Fibroblast of peridontal ligament (primary cell): Measurements from ENCODE around the gene FOLR1.

Source experiments
- DNase-seq: peaks from one replicate; pipeline ENCODE4 v3.0.0-alpha.2; 2010; ENCODE audit errors: extremely low read depth

FOLR1 gene

GRCh38 chr11:72223615-72224563, 31.9 kb downstream of the FOLR1 start:
- DNase-seq = peak; percentile 46

DNA sequence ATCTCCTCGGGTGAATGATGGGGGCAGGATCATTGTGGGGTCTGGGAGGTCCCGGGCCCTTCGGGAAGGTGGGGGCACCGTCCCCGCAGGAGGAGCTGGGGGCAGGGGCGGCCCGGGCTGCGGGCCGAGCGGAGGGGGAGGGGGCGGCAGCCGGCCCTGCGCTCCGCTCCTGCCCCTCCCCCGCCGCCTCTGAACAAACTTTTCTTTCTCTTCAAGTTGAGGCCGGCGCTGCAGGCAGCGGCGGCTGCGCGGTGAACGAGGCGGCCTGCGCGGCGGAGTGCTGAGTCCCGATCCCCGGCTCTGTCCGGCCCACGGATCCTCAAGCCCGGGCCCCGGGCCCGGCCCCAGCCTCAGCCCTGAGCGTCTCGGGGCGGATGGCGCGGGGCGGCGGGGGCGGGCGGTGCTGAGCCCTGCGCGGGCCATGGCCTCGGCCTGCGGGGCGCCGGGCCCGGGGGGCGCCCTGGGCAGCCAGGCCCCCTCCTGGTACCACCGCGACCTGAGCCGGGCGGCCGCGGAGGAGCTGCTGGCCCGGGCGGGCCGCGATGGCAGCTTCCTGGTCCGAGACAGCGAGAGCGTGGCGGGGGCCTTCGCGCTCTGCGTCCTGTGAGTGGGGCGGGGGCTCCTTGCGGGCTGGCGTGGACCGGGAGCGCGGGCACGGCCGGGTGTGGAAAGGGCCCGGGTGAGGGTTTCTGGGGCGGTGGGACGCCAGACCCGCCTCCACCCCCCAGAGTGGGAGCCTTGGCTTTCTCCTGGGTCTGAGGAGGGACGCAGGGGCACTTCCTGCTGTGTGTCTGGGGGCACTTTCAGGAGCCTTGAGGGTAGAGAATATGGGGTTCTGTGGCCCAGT, 32.8 kb downstream of the FOLR1 start, which contains the start of gene INPPL1:
INPPL1 (plus strand) TSS at position 204 of the 847 bp plus-strand sequence; CDS start at position 422, 218 bp downstream.
- DNase-seq = peak; percentile 20

- no peak for DNase-seq
Measured at GRCh38 chr11:72225411-72225951, 33.5 kb downstream of the FOLR1 start.

GRCh38 chr11:72226701-72227100, 34.8 kb downstream of the FOLR1 start:
- no peak for DNase-seq

DNA sequence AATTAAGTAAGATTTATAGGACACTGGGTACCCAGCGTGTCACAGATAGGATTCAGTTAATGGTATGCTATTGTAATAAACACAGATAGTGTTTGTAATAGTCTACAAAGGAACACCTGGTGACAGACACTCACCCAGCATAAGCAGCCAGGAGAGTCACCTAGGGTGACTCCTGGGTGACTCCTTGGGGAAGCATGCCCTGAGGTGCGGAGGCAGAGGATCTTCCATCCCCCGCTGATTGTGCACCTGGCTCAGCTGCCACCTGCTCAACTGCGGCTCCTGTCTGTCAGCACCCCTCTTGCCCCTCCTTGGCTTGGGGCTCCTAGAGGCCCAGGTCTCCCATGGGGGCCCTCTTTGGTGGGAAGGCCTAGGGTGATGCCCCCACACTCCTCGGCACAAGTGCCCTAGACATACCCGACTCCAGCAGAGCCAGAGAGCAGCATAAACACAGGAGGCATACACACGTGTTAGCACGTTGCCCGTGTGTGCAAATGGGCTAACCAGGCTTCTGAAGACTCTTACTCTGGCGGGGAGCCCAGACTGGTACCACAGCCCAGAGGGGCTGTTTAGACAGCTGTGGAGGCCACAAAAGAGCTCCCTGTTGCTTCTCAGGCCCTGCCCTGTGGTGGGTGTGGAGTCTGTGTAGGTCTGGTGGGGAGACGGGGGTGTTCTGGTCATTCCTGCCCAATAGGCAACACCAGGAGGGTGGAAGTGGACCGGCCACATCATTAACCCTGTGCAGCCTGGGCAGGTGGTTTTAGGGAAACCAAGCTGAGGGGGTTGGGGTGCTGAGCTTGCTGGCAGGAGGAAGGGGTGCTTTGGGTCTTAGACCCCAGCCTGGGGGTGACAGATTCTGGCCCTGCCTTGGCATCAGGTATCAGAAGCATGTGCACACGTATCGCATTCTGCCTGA, 35.6 kb downstream of the FOLR1 start:
- DNase-seq = peak; percentile 54

GRCh38 chr11:72228229-72228843, 36.4 kb downstream of the FOLR1 start:
- DNase-seq = no peak

GRCh38 chr11:72228844-72229231, 36.9 kb downstream of the FOLR1 start:
- DNase-seq = no peak

- DNase-seq = no peak
Measured at GRCh38 chr11:72229336-72229924, 37.5 kb downstream of the FOLR1 start.

DNA sequence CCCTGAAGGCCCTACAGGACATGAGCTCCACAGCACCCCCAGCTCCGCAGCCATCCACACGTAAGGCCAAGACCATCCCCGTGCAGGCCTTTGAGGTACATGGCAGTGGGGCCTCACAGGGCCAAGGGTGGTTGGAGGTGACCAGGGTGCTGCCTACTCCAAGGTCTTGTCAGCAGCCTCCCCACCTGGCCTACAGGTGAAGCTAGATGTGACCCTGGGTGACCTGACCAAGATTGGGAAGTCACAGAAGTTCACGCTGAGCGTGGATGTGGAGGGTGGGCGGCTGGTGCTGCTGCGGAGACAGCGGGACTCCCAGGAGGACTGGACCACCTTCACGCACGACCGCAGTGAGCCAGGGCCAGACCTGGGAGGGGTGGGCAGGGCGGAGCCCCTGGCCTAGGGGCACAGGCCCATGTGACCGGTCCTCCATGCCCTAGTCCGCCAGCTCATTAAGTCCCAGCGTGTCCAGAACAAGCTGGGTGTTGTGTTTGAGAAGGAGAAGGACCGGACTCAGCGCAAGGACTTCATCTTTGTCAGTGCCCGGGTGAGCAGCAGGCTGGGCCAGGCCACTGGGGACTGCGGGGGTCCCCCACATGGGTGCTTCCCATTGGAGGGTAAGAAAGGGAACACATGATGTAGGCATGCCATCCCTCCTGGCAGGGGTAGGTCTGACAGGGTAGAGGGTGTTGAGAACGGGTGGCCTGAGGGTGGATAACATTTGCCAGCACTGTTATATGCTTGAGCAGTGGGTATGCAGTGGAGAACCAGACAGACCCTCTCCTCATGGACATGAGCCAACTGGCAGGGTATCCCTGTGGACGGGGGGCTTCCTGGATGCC, 38.2 kb downstream of the FOLR1 start:
- no peak for DNase-seq

DNA sequence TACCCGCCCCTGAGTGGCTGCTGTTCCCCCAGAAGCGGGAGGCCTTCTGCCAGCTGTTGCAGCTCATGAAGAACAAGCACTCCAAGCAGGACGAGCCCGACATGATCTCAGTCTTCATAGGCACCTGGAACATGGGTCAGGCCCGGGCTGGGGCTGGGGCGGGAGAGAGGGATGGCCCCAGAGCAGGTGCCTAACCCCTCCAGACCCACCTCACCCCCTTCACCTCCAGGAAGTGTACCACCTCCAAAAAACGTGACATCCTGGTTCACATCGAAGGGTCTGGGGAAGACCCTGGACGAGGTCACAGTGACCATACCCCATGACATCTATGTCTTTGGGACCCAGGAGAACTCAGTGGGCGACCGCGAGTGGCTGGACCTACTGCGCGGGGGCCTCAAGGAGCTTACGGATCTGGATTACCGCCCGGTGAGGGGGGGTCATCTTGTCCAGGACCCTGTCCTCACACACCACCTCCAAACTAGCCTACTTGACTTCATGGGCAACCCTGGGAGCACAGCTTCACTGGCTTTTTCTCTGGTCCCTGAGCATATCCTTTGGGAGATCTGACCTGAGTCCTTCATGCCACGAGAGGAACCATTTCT, 38.9 kb downstream of the FOLR1 start:
- DNase-seq = no peak

GRCh38 chr11:72231396-72232259, 39.7 kb downstream of the FOLR1 start:
- no peak for DNase-seq

DNA sequence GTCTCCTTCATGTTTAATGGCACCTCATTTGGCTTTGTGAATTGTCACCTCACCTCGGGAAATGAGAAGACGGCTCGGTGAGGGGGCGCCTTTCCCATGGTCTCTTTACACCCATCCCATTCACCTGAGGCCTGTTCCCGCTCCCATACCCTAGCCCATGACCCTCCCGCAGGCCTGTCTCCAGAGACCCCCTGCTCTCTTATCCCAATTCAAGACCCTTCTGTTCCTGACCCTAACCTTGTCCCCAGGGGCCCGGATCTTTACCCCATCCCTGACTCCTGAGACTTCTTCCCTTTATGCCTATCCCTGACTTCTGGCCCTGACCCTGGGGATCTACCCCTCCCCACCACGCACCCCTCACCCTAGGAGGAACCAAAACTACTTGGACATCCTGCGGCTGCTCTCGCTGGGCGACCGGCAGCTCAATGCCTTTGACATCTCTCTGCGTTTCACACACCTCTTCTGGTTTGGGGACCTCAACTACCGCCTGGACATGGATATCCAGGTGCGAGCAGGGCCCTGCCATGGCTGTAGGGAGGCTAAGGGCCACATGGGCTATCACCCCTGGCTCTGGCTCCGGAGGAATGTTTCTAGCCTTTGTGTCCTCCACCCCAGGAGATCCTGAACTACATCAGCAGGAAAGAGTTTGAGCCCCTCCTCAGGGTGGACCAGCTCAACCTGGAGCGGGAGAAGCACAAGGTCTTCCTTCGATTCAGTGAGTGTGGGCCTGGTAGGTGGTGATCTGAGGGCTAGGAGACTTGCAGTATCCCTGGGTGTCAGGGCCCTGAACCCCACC, 40.5 kb downstream of the FOLR1 start:
- no peak for DNase-seq

DNA sequence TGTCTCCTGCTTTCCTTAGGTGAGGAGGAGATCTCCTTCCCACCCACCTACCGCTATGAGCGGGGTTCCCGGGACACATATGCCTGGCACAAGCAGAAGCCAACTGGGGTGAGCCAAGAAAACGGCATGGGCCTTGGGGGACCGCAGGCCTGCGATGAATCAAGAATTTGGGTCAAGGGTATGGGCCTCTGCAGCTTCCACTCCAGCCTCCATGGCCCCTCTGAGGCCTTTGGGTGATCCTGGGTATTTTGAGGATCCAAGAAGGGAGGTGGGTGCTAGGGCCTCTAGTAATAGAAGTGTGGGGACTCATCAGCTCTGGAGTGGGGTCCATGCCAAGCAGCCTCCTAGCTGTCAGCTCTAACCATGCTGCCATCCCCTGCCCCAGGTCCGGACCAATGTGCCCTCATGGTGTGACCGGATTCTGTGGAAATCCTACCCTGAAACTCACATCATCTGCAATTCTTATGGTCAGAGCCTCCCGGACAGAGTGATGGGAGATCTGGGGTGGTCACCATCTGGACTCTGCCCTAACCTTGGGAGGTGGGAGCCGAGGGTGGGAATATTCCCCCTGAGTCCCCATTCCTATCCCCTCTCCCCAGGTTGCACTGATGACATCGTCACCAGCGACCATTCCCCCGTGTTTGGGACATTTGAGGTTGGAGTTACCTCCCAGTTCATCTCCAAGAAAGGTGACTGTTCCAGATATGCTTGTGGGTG, 41.3 kb downstream of the FOLR1 start:
- DNase-seq = no peak

DNA sequence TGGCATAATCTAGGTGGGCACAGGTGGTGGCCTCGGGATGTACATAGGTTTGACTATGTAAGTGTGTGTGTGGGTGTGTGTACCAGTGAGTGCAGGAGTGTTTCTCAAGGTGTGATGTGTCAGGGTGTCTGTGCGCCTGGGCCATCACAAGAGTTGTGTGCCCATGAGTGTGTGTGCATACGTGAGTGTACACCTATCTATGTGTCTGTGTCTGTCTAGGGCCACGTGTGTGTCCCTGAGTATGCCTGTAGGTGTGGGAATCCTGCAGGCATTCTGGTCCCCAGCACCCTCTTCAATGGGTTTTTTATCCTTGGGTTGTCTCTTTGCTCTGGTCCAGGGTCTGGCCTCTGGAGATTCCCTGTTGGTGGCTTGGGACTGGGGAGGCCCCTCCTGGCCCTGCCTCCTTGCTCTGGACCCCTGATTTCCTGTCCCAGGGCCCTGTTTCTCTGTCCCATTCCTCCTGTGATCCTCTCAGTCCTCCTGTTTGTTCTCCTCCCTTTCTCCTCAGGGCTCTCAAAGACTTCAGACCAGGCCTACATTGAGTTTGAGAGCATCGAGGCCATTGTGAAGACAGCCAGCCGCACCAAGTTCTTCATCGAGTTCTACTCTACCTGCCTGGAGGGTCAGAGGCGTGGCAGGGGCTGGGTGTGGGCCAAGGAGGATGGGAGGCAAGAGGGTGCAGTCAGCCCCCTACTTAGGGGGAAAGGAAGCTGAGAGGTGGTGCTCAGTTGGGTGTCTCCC, 42.0 kb downstream of the FOLR1 start:
- DNase-seq = no peak

- DNase-seq = no peak
Measured at GRCh38 chr11:72234514-72234830, 42.5 kb downstream of the FOLR1 start.

- no peak for DNase-seq
Measured at GRCh38 chr11:72234920-72235319, 43.0 kb downstream of the FOLR1 start.
